Fibroblast of the aortic adventitia (primary cell): Measurements from ENCODE around the gene TMEM150A. TPM values are rescaled to one million over a fixed set of nuclear protein-coding genes. Genes with fewer than 3 reads are reported as not detected.

Experiments used
- DNase-seq: peaks from one replicate; pipeline ENCODE4 v3.0.0-alpha.2; 2010; ENCODE audit warnings: low read depth
- H3K4me3 ChIP-seq: 2 replicates; pipeline ENCODE4 v1.5.1; 2011; ENCODE audit warnings: low read depth, mild to moderate bottlenecking, control low read depth, low read length, moderate library complexity
- total RNA-seq: library from RNA; depleted of rRNA; stranded (reverse); fragments of >200 nt; gene quantifications from 2 replicates; pipeline ENCODE4 v1.2.3, GENCODE V29; 2012; ENCODE audit warnings: low replicate concordance
- TF ChIP-seq, protein P1 (sequence below): IDR thresholded peaks from 2 replicates; pipeline ENCODE4 v1.5.1; 2011; ENCODE audit warnings: mild to moderate bottlenecking, low read length, control low read depth, inconsistent platforms; ENCODE audit not compliant: insufficient read depth

TMEM150A gene, protein sequence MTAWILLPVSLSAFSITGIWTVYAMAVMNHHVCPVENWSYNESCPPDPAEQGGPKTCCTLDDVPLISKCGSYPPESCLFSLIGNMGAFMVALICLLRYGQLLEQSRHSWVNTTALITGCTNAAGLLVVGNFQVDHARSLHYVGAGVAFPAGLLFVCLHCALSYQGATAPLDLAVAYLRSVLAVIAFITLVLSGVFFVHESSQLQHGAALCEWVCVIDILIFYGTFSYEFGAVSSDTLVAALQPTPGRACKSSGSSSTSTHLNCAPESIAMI
- total RNA-seq = 7.4 and 8.6 TPM in 2 replicates

DNA sequence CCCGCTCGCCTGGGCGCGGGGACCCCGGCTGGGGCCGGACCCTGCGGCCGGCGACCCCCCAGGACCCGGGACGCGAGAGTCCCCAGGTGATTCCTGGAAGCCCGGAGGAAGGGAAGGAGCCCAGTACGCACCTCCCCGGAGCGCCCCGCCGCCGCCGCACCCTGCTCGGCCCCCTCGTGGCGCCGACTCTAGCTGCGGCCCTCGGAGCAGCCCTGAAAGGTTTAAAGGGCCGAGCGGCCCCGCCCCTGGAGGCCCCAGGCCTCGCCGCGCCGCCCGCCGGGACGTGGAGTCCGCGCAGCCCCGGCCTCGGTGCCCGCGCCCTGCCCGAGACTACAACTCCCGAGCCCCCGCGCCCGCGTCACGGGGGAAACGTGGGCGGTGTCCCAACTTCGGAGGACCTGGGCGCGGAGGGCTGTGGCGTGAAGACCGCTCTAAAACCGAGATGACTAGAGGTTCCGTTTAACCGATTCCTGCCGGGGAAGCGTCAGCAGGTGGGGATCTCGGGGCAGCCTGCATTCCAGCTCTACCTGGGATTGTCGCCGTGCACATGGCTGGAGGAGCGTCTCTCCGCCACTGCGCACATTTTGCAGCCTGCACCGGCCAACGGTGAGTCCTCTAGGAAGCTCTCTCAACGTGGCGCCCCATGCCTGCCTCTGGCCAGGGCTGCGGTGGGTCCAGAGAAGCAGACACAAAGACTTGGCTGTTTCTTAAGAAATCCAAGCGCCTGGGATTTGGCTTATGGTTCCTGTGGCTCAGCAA, at the start of gene TMEM150A:
Gene TMEM150A (minus strand): TSS at position 223 of the 759 bp plus-strand sequence. CDS start 750 bp downstream, outside the sequence.
- H3K4me3 ChIP-seq = peak within 1 kb of the TSS; percentile 99
- TF ChIP-seq, protein P1, sequence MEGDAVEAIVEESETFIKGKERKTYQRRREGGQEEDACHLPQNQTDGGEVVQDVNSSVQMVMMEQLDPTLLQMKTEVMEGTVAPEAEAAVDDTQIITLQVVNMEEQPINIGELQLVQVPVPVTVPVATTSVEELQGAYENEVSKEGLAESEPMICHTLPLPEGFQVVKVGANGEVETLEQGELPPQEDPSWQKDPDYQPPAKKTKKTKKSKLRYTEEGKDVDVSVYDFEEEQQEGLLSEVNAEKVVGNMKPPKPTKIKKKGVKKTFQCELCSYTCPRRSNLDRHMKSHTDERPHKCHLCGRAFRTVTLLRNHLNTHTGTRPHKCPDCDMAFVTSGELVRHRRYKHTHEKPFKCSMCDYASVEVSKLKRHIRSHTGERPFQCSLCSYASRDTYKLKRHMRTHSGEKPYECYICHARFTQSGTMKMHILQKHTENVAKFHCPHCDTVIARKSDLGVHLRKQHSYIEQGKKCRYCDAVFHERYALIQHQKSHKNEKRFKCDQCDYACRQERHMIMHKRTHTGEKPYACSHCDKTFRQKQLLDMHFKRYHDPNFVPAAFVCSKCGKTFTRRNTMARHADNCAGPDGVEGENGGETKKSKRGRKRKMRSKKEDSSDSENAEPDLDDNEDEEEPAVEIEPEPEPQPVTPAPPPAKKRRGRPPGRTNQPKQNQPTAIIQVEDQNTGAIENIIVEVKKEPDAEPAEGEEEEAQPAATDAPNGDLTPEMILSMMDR = peak; percentile 42
- DNase-seq = peak; percentile 85

DNA sequence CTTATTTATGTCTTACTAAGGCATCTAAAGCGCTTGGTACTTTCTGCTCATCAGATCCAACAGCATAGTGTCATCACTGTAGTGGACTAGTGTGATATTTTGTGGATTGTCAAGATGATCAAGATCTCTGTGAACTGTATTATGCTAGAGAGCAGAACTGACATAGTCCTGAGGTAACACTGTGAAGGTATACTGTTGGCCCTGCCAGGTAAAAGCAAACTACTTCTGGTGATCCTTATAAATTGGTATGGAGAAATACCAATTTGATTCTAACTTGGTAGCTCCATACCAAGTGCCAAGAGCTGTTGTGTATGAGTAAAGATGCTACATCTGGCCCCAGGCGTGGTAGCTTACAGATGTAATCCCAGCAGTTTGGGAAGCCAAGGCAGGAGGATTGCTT, 49.6 kb upstream of the TMEM150A start:
- TF ChIP-seq, protein P1 = no peak
- no peak overlapping the region for H3K4me3 ChIP-seq
- DNase-seq = no peak

DNA sequence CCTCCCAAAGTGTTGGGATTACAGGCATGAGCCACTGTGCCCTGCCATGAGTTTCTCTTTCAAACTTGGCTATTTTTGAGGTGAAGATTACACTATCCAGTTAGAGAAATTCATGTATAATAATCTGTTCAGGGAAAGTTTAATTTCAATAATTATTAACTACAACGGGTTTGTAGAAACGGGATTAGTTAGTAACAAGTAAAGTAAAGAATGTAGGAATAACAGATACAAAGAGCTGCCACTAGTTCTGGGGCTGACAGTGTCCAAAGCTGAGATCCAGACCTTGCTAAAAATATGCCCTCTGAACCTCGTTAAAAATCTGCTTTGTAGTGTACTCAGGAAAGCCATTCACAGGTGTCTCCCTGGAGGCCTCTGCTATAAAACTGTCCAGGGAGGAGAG, 48.6 kb upstream of the TMEM150A start:
- no peak for DNase-seq
- H3K4me3 ChIP-seq = no peak overlapping the region
- TF ChIP-seq, protein P1 = no peak

DNA sequence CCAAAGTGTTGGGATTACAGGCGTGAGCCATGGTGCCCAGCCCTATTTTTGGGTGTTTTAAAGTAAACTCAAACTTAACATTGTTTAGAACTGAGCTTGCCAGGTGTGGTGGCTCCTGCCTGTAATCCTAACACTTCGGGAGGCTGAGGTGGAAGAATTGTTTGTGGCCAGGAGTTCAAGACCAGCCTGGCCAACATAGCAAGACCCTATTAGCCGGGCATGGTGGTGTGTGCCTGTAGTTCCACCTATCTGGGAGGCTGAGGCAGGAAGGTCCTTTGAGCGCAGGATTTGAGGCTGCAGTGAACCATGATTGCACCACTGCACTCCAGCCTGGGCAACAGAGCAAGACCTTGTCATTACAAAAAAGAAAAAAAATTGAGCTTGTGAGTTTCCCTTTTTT, 48.0 kb upstream of the TMEM150A start:
- H3K4me3 ChIP-seq = no peak overlapping the region
- TF ChIP-seq, protein P1 = no peak
- no peak for DNase-seq

DNA sequence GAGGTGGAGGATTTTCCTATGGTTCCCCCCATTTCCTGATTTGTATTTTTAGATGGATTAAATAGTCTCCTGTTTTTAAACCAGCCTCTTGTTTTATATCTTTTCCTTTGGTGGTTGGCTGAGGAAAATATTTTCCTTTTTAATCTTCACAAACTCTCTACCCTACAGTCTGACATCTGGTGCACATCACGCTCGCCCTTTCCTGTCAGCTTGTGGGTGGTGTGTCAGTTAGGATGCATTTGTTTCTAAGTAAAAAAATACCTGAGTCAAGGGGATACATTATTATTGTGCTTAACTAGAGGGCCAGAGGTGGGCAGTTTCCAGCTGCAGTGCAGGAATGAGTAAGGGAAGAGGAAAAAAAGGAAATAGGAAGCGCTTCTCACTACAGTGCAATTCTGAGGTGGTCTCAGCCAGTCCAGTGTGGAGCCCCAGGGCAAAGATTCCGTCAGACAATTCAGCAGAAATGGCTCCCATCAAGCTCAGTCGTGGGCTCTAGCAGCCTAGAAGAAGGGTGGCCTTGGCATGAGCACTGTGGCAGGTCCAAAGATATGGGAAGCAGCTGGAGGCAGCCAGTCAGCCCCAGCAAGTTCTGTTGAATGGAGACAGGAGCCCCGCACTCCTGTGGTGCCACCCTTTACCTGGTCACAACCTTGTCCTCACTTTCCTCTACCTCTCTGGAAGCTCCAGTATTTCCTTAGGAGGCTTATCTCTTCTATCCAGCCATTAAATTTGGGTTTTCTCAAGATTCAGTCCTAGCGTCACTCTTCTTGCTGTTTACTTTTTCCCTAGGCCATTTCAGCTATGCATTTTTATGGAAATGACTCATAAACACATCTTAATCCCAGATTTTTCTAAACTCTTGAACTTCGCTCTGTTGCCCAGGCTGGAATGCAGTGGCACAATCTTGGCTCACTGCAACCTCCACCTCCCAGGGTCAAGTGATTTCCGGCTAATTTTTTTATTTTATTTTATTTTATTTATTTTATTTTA, 47.0 kb upstream of the TMEM150A start:
- no peak overlapping the region for H3K4me3 ChIP-seq
- TF ChIP-seq, protein P1 = no peak
- peak; percentile 41 for DNase-seq

DNA sequence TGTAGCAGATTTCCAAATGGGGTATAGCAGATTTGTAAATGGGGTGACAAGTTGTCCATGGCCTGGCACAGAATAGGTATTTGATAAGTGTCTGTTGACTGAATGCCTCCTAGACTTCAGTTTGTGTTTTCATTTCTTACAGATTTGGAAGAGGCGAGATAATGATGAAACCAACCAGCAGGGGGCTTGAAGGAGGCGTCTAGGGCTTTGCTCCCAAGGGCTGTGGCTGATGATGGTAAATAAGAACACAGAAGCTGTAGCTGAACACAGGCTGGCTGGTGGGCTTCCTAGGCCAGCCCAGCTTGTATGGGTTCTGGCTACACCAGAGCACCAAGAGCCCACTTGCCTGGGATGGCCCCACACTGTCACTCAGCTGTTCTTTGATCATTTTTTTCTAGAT, 46.1 kb upstream of the TMEM150A start:
- no peak overlapping the region for H3K4me3 ChIP-seq
- TF ChIP-seq, protein P1 = peak; percentile 62
- peak; percentile 62 for DNase-seq
